Thoracic aorta (tissue), 2 donors: ENCODE measurements around the gene MTARC1. TPM values are rescaled to one million over a fixed set of nuclear protein-coding genes. Genes with fewer than 3 reads are reported as not detected.

Experiments
- ATAC-seq: fragments of 150-250 bp; one replicate; pipeline ENCODE4 v1.8.0; 2017; ENCODE audit warnings: low read depth; ENCODE audit not compliant: insufficient number of reproducible peaks, low FRiP score
- DNase-seq: peaks from one replicate; pipeline ENCODE4 v3.0.0-alpha.2; 2020; ENCODE audit warnings: low spot score
- H3K27ac ChIP-seq, 2 donors: fragments of 200-600 bp; sonication (generic); 1 replicate in 1 of 2; 2 replicates in 1 of 2; pipeline ENCODE4 v1.5.1; 2016; ENCODE audit warnings: mild to moderate bottlenecking in 2 of 2, moderate library complexity in 2 of 2
- H3K27me3 ChIP-seq: fragments of 200-600 bp; sonication (generic); replicated peaks from 2 replicates; pipeline ENCODE4 v1.6.0; 2016; ENCODE audit warnings: mild to moderate bottlenecking; ENCODE audit not compliant: insufficient read depth
- H3K36me3 ChIP-seq: fragments of 200-600 bp; sonication (generic); one replicate; pipeline ENCODE4 v1.5.1; 2016
- H3K4me1 ChIP-seq, 2 donors: fragments of 200-600 bp; sonication (generic); 1 replicate in 1 of 2; 2 replicates in 1 of 2; pipeline versions ENCODE4 v1.5.1 to v1.6.0; 2016; ENCODE audit warnings: low read depth in 2 of 2, mild to moderate bottlenecking in 1 of 2; ENCODE audit not compliant: control insufficient read depth in 1 of 2
- H3K4me3 ChIP-seq: fragments of 200-600 bp; sonication (generic); 2 replicates; pipeline ENCODE4 v1.5.1; 2016; ENCODE audit warnings: mild to moderate bottlenecking
- H3K9me3 ChIP-seq: fragments of 200-600 bp; sonication (generic); 2 replicates; pipeline ENCODE4 v1.5.1; 2016
- CTCF ChIP-seq: fragments of 200-600 bp; sonication (generic); IDR thresholded peaks from one replicate; pipeline ENCODE4 v1.5.1; 2019; ENCODE audit warnings: antibody characterized with exemption
- total RNA-seq, 2 donors: library from RNA; depleted of rRNA; stranded (reverse); fragments of >200 nt; gene quantifications; one replicate each; pipeline versions ENCODE4 v1.1.0 to v1.2.3, GENCODE V29; 2016

Gene MTARC1
- total RNA-seq, 2 donors from 2014 or later, result 3.6 to 3.7 TPM

- no peak for TF ChIP-seq CTCF
- peaks cover 7 to 16% of the 10 kb centered on the region in 2 donors for H3K4me1 ChIP-seq
- H3K4me3 ChIP-seq, result no peak overlapping the region
- H3K9me3 ChIP-seq, result no peaks in the 10 kb centered on the region
- DNase-seq (no peak), ATAC-seq (no peak)
- no peak overlapping the region for H3K27ac ChIP-seq
- H3K36me3 ChIP-seq, result peaks cover 3% of the 10 kb centered on the region
- no peaks in the 10 kb centered on the region for H3K27me3 ChIP-seq
Measured at GRCh38 chr1:220819467-220820026, 32.8 kb downstream of the MTARC1 start.

- Histone ChIP-seq H3K36me3 (no peaks in the 10 kb centered on the region), H3K9me3 (no peaks in the 10 kb centered on the region), H3K27ac (no peak overlapping the region), H3K4me1 (peaks cover 4 to 20% of the 10 kb centered on the region in 2 donors), H3K4me3 (no peak overlapping the region), H3K27me3 (no peaks in the 10 kb centered on the region)
- DNase-seq (no peak), ATAC-seq (no peak)
- no peak for TF ChIP-seq CTCF
Measured at GRCh38 chr1:220824031-220824989, 37.6 kb downstream of the MTARC1 start.

- DNase-seq (no peak), ATAC-seq (no peak)
- Histone ChIP-seq H3K27me3 (no peaks in the 10 kb centered on the region), H3K4me1 (peaks cover 6 to 22% of the 10 kb centered on the region in 2 donors), H3K27ac (no peak overlapping the region), H3K4me3 (no peak overlapping the region), H3K36me3 (no peaks in the 10 kb centered on the region), H3K9me3 (no peaks in the 10 kb centered on the region)
- TF ChIP-seq CTCF, result no peak
Measured at GRCh38 chr1:220825819-220826551, 39.3 kb downstream of the MTARC1 start.

GRCh38 chr1:220826729-220827128 is 40.0 kb downstream of the MTARC1 start:
- Histone ChIP-seq H3K27me3 (no peaks in the 10 kb centered on the region), H3K36me3 (no peaks in the 10 kb centered on the region), H3K27ac (no peak overlapping the region), H3K4me3 (no peak overlapping the region), H3K4me1 (peaks cover 6 to 22% of the 10 kb centered on the region in 2 donors), H3K9me3 (no peaks in the 10 kb centered on the region)
- ATAC-seq, result no peak
- DNase-seq, result no peak
- no peak for TF ChIP-seq CTCF
